WERI-Rb-1 (cell line): Measurements from ENCODE around the gene GABBR1.

Experiments
- DNase-seq: peaks from one replicate; pipeline ENCODE4 v3.0.0-alpha.2; 2020
- H3K27ac ChIP-seq: fragments of 250-450 bp; sonication (Bioruptor Pico); 2 replicates; pipeline ENCODE4 v1.5.1; 2020; ENCODE audit warnings: mild to moderate bottlenecking, moderate library complexity
- H3K27me3 ChIP-seq: fragments of 250-450 bp; sonication (Bioruptor Pico); 2 replicates; pipeline ENCODE4 v1.5.1; 2021; ENCODE audit warnings: mild to moderate bottlenecking, low read depth, moderate library complexity; ENCODE audit not compliant: insufficient read depth, severe bottlenecking
- H3K36me3 ChIP-seq: fragments of 250-450 bp; sonication (Bioruptor Pico); 2 replicates; pipeline ENCODE4 v1.5.1; 2020; ENCODE audit warnings: mild to moderate bottlenecking, moderate library complexity
- H3K4me3 ChIP-seq: 2 replicates; pipeline ENCODE4 v1.5.1; 2011; ENCODE audit warnings: low read depth, mild to moderate bottlenecking, control low read depth, low read length
- H3K9me3 ChIP-seq: fragments of 250-450 bp; sonication (Bioruptor Pico); 2 replicates; pipeline ENCODE4 v1.5.1; 2021; ENCODE audit warnings: mild to moderate bottlenecking, moderate library complexity; ENCODE audit not compliant: severe bottlenecking
- TF ChIP-seq, protein P1 (sequence below): IDR thresholded peaks from 2 replicates; pipeline ENCODE4 v1.5.1; 2011; ENCODE audit warnings: low read depth, mild to moderate bottlenecking, control low read depth, inconsistent platforms, low read length

Gene GABBR1

DNA sequence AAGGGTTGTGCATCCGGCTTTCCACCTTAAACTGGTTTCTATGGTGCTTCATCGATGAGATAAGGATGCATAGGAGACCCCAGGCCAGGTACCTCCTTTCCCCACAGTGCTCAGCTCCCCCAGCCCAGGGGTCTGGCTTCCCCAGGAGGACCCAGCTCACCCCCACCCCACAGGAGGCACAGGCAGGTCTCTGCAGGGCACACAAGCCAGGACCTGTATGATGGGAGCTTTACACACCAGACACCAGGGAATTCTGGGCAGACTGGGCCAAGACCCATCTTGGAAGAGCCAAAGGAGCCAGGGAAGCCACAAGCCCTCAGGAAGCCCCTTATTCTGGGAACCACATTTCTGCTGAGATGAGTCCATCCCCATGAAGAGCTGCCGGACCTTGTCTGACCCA, 103.0 kb downstream of the GABBR1 start:
- no peaks in the 10 kb centered on the region for H3K9me3 ChIP-seq
- no peak overlapping the region for H3K4me3 ChIP-seq
- no peak for DNase-seq
- TF ChIP-seq, protein P1, sequence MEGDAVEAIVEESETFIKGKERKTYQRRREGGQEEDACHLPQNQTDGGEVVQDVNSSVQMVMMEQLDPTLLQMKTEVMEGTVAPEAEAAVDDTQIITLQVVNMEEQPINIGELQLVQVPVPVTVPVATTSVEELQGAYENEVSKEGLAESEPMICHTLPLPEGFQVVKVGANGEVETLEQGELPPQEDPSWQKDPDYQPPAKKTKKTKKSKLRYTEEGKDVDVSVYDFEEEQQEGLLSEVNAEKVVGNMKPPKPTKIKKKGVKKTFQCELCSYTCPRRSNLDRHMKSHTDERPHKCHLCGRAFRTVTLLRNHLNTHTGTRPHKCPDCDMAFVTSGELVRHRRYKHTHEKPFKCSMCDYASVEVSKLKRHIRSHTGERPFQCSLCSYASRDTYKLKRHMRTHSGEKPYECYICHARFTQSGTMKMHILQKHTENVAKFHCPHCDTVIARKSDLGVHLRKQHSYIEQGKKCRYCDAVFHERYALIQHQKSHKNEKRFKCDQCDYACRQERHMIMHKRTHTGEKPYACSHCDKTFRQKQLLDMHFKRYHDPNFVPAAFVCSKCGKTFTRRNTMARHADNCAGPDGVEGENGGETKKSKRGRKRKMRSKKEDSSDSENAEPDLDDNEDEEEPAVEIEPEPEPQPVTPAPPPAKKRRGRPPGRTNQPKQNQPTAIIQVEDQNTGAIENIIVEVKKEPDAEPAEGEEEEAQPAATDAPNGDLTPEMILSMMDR: no peak
- peaks cover 97% of the 10 kb centered on the region for H3K27me3 ChIP-seq
- H3K36me3 ChIP-seq: no peaks in the 10 kb centered on the region
- H3K27ac ChIP-seq: no peak overlapping the region

DNA sequence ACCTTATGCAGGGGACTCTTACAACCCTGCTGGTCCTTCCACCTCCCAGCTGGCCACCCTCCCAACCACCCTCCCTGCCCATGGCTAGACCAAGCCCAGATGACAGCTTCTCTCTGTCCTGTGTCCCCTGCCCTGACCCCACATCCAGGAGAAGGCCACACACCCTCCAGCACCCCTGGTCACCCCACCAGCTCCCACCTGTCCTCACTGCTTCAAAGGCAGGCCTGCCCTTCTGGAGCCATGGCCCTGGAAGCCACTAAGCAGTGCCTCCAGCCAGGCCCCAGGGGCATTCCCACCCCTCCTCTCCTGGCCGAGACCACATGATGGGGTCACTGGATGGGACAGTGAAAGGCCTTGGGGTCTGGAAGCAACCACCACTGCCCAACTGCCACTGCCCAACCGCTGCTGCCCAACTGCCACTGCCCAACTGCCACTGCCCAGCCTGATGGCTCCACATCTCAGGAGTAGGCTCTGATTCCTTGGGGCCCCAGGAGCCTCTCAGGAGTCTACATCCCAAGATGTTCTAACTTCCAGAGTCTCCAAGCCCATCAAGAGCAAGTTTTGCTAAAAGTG, 103.9 kb downstream of the GABBR1 start:
- no peak for DNase-seq
- Histone ChIP-seq H3K9me3 (no peaks in the 10 kb centered on the region), H3K27ac (no peak overlapping the region), H3K4me3 (no peak overlapping the region), H3K36me3 (no peaks in the 10 kb centered on the region), H3K27me3 (peaks cover 96% of the 10 kb centered on the region)
- TF ChIP-seq, protein P1: no peak

DNA sequence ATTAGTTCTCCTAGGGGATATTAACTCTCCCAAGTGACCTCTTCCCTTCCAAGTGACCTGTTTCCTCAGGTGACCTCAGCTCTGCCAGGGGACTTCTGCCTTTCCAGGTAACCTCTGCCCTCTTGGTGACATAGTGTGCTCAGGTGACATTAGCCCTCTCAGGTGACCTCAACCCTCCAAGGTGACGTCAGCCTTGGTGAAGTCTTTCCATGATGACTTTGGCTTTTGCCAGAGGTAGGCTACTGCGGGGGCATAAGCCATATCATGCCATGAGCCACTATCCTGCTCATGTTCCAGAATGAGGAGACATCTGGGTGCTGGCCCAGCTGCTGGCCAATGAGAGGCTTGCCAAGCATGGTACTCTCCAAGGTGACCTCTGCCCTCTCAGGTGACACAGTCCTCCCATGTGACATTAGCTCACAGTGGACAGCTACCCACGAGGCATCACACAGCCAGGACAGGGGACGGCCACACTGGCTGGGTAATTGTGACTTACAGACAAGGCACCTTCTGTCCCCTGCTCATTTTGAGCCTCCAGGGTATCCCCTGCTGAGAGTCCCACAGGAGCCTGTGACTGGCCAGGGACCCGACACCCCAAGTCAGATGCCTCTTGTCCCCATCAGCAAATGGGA, 104.6 kb downstream of the GABBR1 start:
- Histone ChIP-seq H3K27ac (no peak overlapping the region), H3K9me3 (no peaks in the 10 kb centered on the region), H3K36me3 (no peaks in the 10 kb centered on the region), H3K27me3 (peaks cover 89% of the 10 kb centered on the region), H3K4me3 (no peak overlapping the region)
- TF ChIP-seq, protein P1: no peak
- no peak for DNase-seq

DNA sequence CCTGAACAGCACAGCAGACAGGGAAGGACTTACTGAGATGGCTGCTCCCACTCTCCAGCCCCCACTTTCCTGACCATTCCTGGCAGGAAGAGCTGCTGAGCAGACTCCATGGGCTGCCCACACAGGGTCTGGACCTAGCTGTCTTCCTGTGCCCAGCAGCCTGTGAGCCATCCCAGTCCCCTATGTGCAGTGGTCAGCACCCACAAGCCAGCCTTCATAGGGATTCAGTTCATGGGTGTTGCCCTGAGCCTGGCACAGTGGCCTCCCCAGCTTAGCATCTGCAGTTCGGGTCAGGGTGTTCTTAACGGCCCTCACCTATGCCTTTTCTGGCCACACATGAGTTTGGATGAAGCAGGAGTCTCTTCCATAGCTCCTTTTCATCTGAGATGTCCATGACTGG, 105.4 kb downstream of the GABBR1 start:
- Histone ChIP-seq H3K27me3 (peaks cover 83% of the 10 kb centered on the region), H3K36me3 (no peaks in the 10 kb centered on the region), H3K4me3 (no peak overlapping the region), H3K9me3 (peaks cover 6% of the 10 kb centered on the region), H3K27ac (no peak overlapping the region)
- TF ChIP-seq, protein P1: no peak
- DNase-seq: no peak

DNA sequence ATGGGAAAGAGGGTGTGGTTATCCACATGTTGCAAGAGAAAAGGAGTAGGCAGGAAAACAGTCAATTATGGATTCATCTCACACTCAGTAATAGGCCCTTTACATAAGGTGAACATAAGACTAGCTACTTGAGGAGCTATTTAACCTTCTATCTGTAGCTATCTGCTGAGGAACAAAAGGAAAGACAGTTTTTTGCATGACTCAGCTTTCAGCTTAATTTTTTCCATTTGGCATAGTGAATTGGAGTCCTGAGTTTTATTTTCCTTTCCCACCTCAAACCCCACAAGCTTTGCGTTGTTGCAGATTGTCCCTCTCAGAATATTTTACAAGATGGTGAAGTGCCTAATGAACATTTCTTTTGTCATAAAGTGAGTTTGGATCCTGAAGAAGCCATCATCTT, 105.9 kb downstream of the GABBR1 start:
- DNase-seq: no peak
- no peak overlapping the region for H3K27ac ChIP-seq
- TF ChIP-seq, protein P1: no peak
- peaks cover 6% of the 10 kb centered on the region for H3K9me3 ChIP-seq
- no peak overlapping the region for H3K4me3 ChIP-seq
- H3K36me3 ChIP-seq: no peaks in the 10 kb centered on the region
- peaks cover 83% of the 10 kb centered on the region for H3K27me3 ChIP-seq

DNA sequence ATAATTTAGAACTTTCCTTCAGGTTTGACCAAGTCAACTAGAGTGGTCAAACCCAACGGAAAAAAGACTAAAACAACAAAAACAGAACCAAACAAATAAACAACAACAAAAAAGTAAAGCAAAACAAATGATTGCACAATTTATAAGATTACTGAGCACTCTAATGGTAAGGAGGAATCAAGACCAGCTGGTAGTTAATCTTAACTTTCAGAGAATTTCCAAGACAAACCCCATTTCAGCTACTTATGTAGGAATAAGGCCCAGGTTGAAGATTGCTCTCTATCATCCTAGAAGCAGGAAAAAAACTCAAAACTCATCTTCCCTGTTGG, 107.7 kb downstream of the GABBR1 start:
- Histone ChIP-seq H3K4me3 (no peak overlapping the region), H3K27ac (no peak overlapping the region), H3K27me3 (peaks cover 67% of the 10 kb centered on the region), H3K9me3 (peaks cover 6% of the 10 kb centered on the region), H3K36me3 (no peaks in the 10 kb centered on the region)
- TF ChIP-seq, protein P1: no peak
- DNase-seq: no peak
